Measurements from ENCODE around the gene ADAM15. TPM values are rescaled to one million over a fixed set of nuclear protein-coding genes. Genes with fewer than 3 reads are reported as not detected.

The ADAM15 gene
- total RNA-seq, 1 experiment from 2014 or later: 30.6 TPM

DNA sequence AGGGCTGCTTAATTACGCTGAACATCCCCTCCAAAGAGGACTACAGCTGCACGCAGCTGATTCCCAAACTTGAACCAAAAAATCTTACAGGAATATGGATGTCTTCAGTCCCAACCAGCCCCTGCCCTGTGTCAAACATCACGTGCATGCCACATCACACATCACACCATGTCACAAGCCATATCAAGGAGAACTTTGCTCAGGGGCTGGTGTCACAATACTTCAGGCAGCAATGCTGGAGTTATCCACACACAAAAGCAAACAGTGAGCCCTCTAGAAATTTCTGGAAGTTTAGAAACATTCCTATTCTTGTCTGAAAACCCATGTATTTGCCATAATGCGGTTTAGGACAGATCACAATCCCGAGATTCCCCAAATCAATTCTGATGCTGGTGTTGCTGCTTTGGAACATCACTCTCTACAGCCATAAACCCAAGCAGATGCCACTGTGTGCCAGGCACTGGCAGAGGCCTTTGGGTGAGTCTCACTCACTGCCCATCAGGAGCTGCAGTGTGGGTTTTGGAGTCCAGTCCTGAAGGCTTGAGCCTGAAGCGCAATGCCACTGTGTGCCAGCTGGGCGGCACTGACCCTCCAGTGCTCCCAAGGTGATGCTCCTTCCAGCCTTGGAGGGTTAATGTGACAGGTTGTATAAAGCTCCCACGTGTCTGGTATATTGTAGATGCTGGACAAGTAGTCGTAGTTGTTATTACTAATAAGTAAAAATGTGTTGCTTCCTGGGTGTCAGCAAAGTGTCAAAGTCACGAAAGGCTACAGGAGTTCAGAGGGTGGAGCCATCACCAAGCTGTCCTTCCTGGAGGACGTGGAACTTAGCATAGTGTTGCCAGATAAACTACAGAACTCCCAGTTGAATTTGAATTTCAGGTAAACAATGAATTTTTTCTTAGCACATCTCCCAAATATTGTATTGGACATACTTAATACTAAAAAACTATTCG lies 56.5 kb downstream of the ADAM15 start:
- H4K5ac ChIP-seq (ENCODE audit: insufficient read length, low read depth, low read length): no peak overlapping the region
- H3K9ac ChIP-seq (ENCODE audit: extremely low read depth, insufficient read length, low read length): no peak overlapping the region
- H3K23ac ChIP-seq (ENCODE audit: insufficient read length, low read depth, low read length): no peak overlapping the region
- H3K14ac ChIP-seq (ENCODE audit: insufficient read depth, low read length): no peak overlapping the region
- Mint-ChIP-seq H3K4me1 (peaks cover 2 to 4% of the 10 kb centered on the region in 2 experiments; a peak in 1 of 4 replicates), H3K27me3 (ENCODE audit: low read depth) (peaks cover 46% of the 10 kb centered on the region), H3K4me3 (no peak overlapping the region), H3K9me3 (no peaks in the 10 kb centered on the region), H3K27ac (no peak overlapping the region), H3K36me3 (ENCODE audit: insufficient read depth in 1 of 3, low read depth in 3 of 3) (no peaks in the 10 kb centered on the region)
- H4K91ac ChIP-seq (ENCODE audit: insufficient read length, low read depth, low read length): no peak overlapping the region
- no peak overlapping the region for H2BK12ac ChIP-seq (ENCODE audit: insufficient read length, low read depth, low read length)
- H3K27ac ChIP-seq (ENCODE audit: insufficient read length, low read depth, low read length): no peak overlapping the region
- H2BK5ac ChIP-seq (ENCODE audit: insufficient read length, low read length): no peak overlapping the region
- H2BK20ac ChIP-seq (ENCODE audit: low read depth, low read length, poor library complexity, severe bottlenecking): no peak overlapping the region
- H3K9me3 ChIP-seq (ENCODE audit: control insufficient read depth, low read depth, low read length): no peaks in the 10 kb centered on the region
- no peak overlapping the region for H2BK120ac ChIP-seq (ENCODE audit: low read depth, low read length, poor library complexity, severe bottlenecking)
- no peak overlapping the region for H2AK5ac ChIP-seq (ENCODE audit: insufficient read length, low read length)
- no peak overlapping the region for H3K18ac ChIP-seq (ENCODE audit: insufficient read length, low read depth, low read length)
- DNase-seq: no peak
- no peak overlapping the region for H4K8ac ChIP-seq (replicated peaks; ENCODE audit: insufficient read length, low read depth, low read length)
- H3K79me1 ChIP-seq (ENCODE audit: insufficient read depth, low read depth, low read length, poor library complexity, severe bottlenecking): no peaks in the 10 kb centered on the region
- H2BK15ac ChIP-seq (ENCODE audit: low read depth, low read length): no peak overlapping the region
- no peaks in the 10 kb centered on the region for H3K4me1 ChIP-seq (ENCODE audit: insufficient read depth, low read length)
- H3K27me3 ChIP-seq (ENCODE audit: insufficient read depth, low read length): no peaks in the 10 kb centered on the region
- H3K4me2 ChIP-seq (ENCODE audit: insufficient read depth, insufficient read length, low read length): no peak overlapping the region
- H3K23me2 ChIP-seq (ENCODE audit: insufficient read length, low read depth, low read length, poor library complexity, severe bottlenecking): no peaks in the 10 kb centered on the region
- no peak overlapping the region for H2AFZ ChIP-seq (ENCODE audit: low read length)
- H3K56ac ChIP-seq (ENCODE audit: insufficient read length, low read depth, low read length): no peak overlapping the region
- WGBS (ENCODE audit: extremely low coverage, insufficient read length, low lambda C conversion rate): no CpG with 5 or more reads among the region's 12 CpGs
- TF ChIP-seq, protein P1, sequence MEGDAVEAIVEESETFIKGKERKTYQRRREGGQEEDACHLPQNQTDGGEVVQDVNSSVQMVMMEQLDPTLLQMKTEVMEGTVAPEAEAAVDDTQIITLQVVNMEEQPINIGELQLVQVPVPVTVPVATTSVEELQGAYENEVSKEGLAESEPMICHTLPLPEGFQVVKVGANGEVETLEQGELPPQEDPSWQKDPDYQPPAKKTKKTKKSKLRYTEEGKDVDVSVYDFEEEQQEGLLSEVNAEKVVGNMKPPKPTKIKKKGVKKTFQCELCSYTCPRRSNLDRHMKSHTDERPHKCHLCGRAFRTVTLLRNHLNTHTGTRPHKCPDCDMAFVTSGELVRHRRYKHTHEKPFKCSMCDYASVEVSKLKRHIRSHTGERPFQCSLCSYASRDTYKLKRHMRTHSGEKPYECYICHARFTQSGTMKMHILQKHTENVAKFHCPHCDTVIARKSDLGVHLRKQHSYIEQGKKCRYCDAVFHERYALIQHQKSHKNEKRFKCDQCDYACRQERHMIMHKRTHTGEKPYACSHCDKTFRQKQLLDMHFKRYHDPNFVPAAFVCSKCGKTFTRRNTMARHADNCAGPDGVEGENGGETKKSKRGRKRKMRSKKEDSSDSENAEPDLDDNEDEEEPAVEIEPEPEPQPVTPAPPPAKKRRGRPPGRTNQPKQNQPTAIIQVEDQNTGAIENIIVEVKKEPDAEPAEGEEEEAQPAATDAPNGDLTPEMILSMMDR (conservative IDR thresholded peaks at IDR 0.05): no peak
- no peaks in the 10 kb centered on the region for H3K79me2 ChIP-seq (ENCODE audit: insufficient read depth, low read length)
- H4K20me1 ChIP-seq (ENCODE audit: control insufficient read depth, insufficient read depth, insufficient read length): no peaks in the 10 kb centered on the region
- no peak overlapping the region for H3T11ph ChIP-seq (ENCODE audit: low read length)
- H3K4ac ChIP-seq (ENCODE audit: low read depth, low read length): no peak overlapping the region
